ENCODE results near the gene EMID1.

EMID1 gene

GRCh38 chr22:29292379-29292778 is 86.7 kb downstream of the EMID1 start:
- no peak for DNase-seq (ENCODE audit: low spot score)

- DNase-seq (ENCODE audit: low spot score), result no peak
Observed at GRCh38 chr22:29298641-29299040, 92.9 kb downstream of the EMID1 start.

GRCh38 chr22:29299136-29299900 is 93.6 kb downstream of the EMID1 start:
- no peak for DNase-seq (ENCODE audit: low spot score)

GRCh38 chr22:29300467-29300806 is 94.7 kb downstream of the EMID1 start:
- DNase-seq (ENCODE audit: low spot score), result no peak

- DNase-seq (ENCODE audit: low spot score), result no peak
Observed at GRCh38 chr22:29300807-29301601, 95.3 kb downstream of the EMID1 start.

GRCh38 chr22:29301716-29302401 is 96.2 kb downstream of the EMID1 start:
- DNase-seq (ENCODE audit: low spot score), result no peak

GRCh38 chr22:29302402-29302680 is 96.6 kb downstream of the EMID1 start:
- DNase-seq (ENCODE audit: low spot score), result no peak

- no peak for DNase-seq (ENCODE audit: low spot score)
Observed at GRCh38 chr22:29302681-29303465, 97.2 kb downstream of the EMID1 start.

- no peak for DNase-seq (ENCODE audit: low spot score)
Observed at GRCh38 chr22:29305836-29306174, 100.1 kb downstream of the EMID1 start.

- DNase-seq (ENCODE audit: low spot score), result peak; percentile 91
Observed at GRCh38 chr22:29306175-29306834, 100.6 kb downstream of the EMID1 start, which contains the start of gene GAS2L1. Gene GAS2L1, plus strand, starts transcription at chr22:29306650. Its CDS starts 1,456 bp downstream, at chr22:29308106.

- DNase-seq (ENCODE audit: low spot score), result peak; percentile 88
Observed at GRCh38 chr22:29306835-29307595, 101.3 kb downstream of the EMID1 start.

GRCh38 chr22:29307596-29308147 is 102.0 kb downstream of the EMID1 start:
- DNase-seq (ENCODE audit: low spot score), result no peak

- DNase-seq (ENCODE audit: low spot score), result peak; percentile 61
Observed at GRCh38 chr22:29308148-29308790, 102.6 kb downstream of the EMID1 start.

GRCh38 chr22:29308791-29309262 is 103.1 kb downstream of the EMID1 start:
- DNase-seq (ENCODE audit: low spot score), result no peak

All from left forelimb (tissue), 1 donor.